GM23248 (cell line): ENCODE results near the gene THBS3. TPM values are rescaled to one million over a fixed set of nuclear protein-coding genes. Genes with fewer than 3 reads are reported as not detected.
A peak's percentile ranks its signal among the peaks of the same experiment; 100 is the strongest.

Experiments
- DNase-seq: peaks from one replicate; pipeline ENCODE4 v3.0.0-alpha.2; 2015
- H2AFZ ChIP-seq: fragments of 200-600 bp; sonication (generic); 2 replicates; pipeline ENCODE4 v1.6.1; 2016; ENCODE audit warnings: antibody characterized with exemption
- H3F3A ChIP-seq: fragments of 200-600 bp; sonication (generic); 2 replicates; pipeline ENCODE4 v1.6.1; 2016; ENCODE audit warnings: mild to moderate bottlenecking, antibody characterized with exemption, mixed run types; ENCODE audit not compliant: insufficient read depth
- H3K27ac ChIP-seq: fragments of 200-600 bp; sonication (generic); 2 replicates; pipeline ENCODE4 v1.5.1; 2016; ENCODE audit warnings: mild to moderate bottlenecking
- H3K27me3 ChIP-seq: fragments of 200-600 bp; sonication (generic); replicated peaks from 2 replicates; pipeline ENCODE4 v1.6.1; 2016; ENCODE audit warnings: mild to moderate bottlenecking; ENCODE audit not compliant: insufficient read depth
- H3K36me3 ChIP-seq: fragments of 200-600 bp; sonication (generic); 2 replicates; pipeline ENCODE4 v1.6.1; 2016; ENCODE audit warnings: low read depth, mild to moderate bottlenecking
- H3K4me1 ChIP-seq: fragments of 200-600 bp; sonication (generic); 2 replicates; pipeline ENCODE4 v1.6.1; 2016; ENCODE audit warnings: mild to moderate bottlenecking; ENCODE audit not compliant: insufficient read depth
- H3K4me2 ChIP-seq: fragments of 200-600 bp; sonication (generic); one replicate; pipeline ENCODE4 v1.6.1; 2016; ENCODE audit warnings: mild to moderate bottlenecking; ENCODE audit not compliant: unreplicated experiment
- H3K4me3 ChIP-seq: fragments of 200-600 bp; sonication (generic); 2 replicates; pipeline ENCODE4 v1.5.1; 2016; ENCODE audit warnings: mild to moderate bottlenecking
- H3K79me2 ChIP-seq: fragments of 200-600 bp; sonication (generic); 2 replicates; pipeline ENCODE4 v1.6.1; 2016; ENCODE audit warnings: mild to moderate bottlenecking; ENCODE audit not compliant: insufficient read depth
- H3K9ac ChIP-seq: fragments of 200-600 bp; sonication (generic); 2 replicates; pipeline ENCODE4 v1.6.1; 2016; ENCODE audit warnings: mild to moderate bottlenecking
- H3K9me2 ChIP-seq: fragments of 200-600 bp; sonication (generic); 2 replicates; pipeline ENCODE4 v1.6.1; 2016; ENCODE audit warnings: mixed run types, mild to moderate bottlenecking, moderate library complexity; ENCODE audit not compliant: insufficient read depth
- H3K9me3 ChIP-seq: fragments of 200-600 bp; sonication (generic); one replicate; pipeline ENCODE4 v1.6.1; 2017; ENCODE audit warnings: low read depth
- H4K20me1 ChIP-seq: fragments of 200-600 bp; sonication (generic); 2 replicates; pipeline ENCODE4 v1.6.0; 2016; ENCODE audit not compliant: insufficient read depth
- EZH2 ChIP-seq: fragments of 200-600 bp; sonication (generic); IDR thresholded peaks from 2 replicates; pipeline ENCODE4 v1.6.1; 2018; ENCODE audit warnings: antibody characterized with exemption, mild to moderate bottlenecking; ENCODE audit not compliant: insufficient read depth, poor library complexity, severe bottlenecking
- EZH2phosphoT487 ChIP-seq: fragments of 200-600 bp; sonication (generic); IDR thresholded peaks from 2 replicates; pipeline ENCODE4 v1.6.1; 2018; ENCODE audit warnings: antibody characterized with exemption, moderate library complexity, mild to moderate bottlenecking, low read depth; ENCODE audit not compliant: insufficient read depth
- WGBS, 2 experiments: methylation state at CpG; one replicate each; pipeline ENCODE4 v1.1.6; 2015 to 2017; ENCODE audit warnings: low lambda C conversion rate in 2 of 2, low coverage in 1 of 2; ENCODE audit errors: missing lambda C conversion rate in 2 of 2; 5-methylcytosine and 5-hydroxymethylcytosine counted together
- in situ Hi-C: fragments of 300-500 bp; cut with MboI; formaldehyde crosslinking; loops from 2 replicates; pipeline ENCODE4 v1.15.0; 2020
- polyA plus RNA-seq: library from polyadenylated mRNA; unstranded; fragments of >200 nt; fragmentation: Nextera tagmentation; extraction: Ambion mirVana; gene quantifications from 2 replicates; pipeline ENCODE4 v1.2.1, GENCODE V29; 2016
- total RNA-seq: library from RNA; depleted of rRNA; stranded (reverse); fragments of >200 nt; shearing (Covaris generic); gene quantifications from 2 replicates; pipeline ENCODE4 v1.2.3, GENCODE V29; 2014

THBS3 gene
- total and polyA plus RNA-seq, 2 experiments from 2014 or later = 16.6 to 20.6 TPM

DNA sequence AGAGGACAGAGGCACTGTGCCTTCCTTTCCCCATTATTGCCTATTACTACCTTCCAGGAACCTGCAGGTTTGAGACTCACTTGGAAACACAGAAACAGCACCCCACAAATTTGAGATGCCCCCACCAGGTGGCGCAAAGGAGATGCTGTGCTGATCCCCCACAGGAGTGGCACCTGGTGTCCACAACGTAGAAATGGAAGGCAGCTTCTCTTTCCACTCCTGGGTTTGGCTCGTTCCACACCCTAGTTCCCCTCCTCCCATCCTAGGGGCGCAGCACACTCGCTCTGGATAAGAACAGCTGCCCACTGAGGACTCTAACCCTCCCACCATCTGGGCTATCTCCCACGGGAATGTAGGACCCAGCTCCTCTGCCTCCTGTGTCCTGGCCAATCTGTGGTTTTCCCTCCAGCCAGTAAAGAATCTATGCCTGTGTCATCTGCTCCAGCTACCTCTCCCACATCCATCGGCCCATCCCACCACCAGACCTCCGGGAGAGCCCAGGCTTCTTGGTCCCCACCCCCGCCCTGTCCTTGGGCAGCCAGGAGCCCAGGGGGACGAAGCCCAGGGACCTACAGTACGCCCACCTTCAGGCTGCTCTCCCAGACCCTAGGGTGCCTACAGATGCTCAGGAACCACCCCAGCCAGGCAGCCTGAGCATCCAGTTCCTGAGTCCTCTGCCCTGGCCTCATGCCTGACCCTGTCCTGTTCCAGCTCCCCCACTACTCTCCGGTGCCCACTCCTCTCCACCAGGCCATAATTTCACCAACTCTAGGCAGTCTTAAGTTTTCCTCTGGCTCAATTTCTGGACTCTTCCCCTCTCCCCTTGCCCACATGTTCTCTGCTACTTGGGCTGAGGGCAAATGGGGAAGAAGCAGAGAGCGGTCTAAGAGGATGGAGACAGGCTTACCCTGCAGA is 549 bp downstream of the THBS3 start:
- Histone ChIP-seq H3K9me3 (no peaks in the 10 kb centered on the region), H3K4me3 (peak overlapping the region; percentile 98), H3K4me2 (peak overlapping the region; percentile 96), H3K9ac (peak overlapping the region; percentile 99), H3K27ac (peak overlapping the region; percentile 96), H3K27me3 (no peaks in the 10 kb centered on the region), H3K4me1 (peaks cover 16% of the 10 kb centered on the region), H4K20me1 (no peaks in the 10 kb centered on the region), H3F3A (peaks cover 4% of the 10 kb centered on the region), H2AFZ (peak overlapping the region; percentile 63), H3K9me2 (no peaks in the 10 kb centered on the region), H3K79me2 (peaks cover 13% of the 10 kb centered on the region), H3K36me3 (no peaks in the 10 kb centered on the region)
- 4 to 5% methylated on average over 11 to 13 of the region's 13 CpGs for WGBS, 2 experiments
- in situ Hi-C loops = no loop called here
- no peak for TF ChIP-seq EZH2phosphoT487
- no peak for TF ChIP-seq EZH2
- peak; percentile 89 for DNase-seq

DNA sequence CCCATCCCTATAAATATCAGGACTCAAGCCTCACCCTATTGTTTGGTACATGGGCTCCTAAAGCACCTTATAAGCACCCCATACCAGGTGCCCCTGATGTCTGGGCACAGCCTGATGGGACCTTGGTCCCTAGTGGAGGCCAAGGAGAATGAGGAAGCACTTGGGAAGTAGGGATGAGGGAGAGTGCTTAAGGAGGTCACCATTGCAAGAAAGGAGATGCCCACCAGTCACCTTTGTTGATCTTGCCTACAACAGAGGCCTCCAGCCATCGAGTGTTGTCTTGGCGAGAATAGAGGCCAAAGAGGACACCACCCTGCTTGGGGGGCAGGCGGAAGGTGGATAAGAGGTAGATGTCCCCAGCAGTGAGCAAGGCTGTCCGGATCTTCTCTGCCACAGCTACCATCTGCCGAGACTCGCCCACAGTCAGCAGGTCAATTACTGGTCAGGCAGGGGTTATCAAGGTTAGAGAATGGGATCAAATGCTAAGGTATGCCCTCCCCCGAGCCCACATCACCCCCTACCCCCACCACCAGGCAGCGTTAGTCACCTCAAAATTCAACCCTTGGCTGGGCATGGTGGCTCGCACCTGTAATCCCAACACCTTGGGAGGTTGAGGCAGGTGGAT is 1.6 kb downstream of the THBS3 start:
- Histone ChIP-seq H3F3A (peaks cover 4% of the 10 kb centered on the region), H3K4me2 (no peak overlapping the region), H3K9me2 (no peaks in the 10 kb centered on the region), H3K4me1 (peaks cover 16% of the 10 kb centered on the region), H3K9ac (no peak overlapping the region), H3K79me2 (peaks cover 13% of the 10 kb centered on the region), H4K20me1 (no peaks in the 10 kb centered on the region), H3K36me3 (no peaks in the 10 kb centered on the region), H2AFZ (no peak overlapping the region), H3K4me3 (no peak overlapping the region), H3K9me3 (no peaks in the 10 kb centered on the region), H3K27ac (no peak overlapping the region), H3K27me3 (no peaks in the 10 kb centered on the region)
- TF ChIP-seq EZH2 (no peak), EZH2phosphoT487 (no peak)
- 57 to 73% methylated on average over 8 to 9 of the region's 9 CpGs for WGBS, 2 experiments
- DNase-seq = no peak
- in situ Hi-C loops = no loop called here

DNA sequence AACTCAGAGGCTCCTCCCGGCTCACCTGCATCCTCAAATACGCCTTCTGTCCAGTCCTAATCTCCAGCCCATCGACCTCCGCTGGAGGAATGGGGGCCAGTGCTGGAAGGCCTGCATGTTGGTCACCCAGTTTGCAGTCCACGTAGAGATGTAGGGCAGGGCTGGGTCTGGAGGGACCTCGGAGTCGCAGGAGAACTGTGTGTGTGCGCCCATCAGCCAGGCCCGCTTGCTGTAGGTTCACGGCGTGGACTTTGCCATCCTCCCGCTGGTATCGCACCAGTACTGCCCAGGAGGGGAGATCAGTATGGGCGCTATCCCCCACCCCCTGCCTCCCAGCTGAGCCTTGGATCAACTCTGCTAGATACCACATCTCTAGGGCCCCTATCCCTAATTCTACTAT is 2.7 kb downstream of the THBS3 start:
- Histone ChIP-seq H3K79me2 (peaks cover 9% of the 10 kb centered on the region), H3K27me3 (no peaks in the 10 kb centered on the region), H2AFZ (no peak overlapping the region), H3K9me2 (no peaks in the 10 kb centered on the region), H3K4me1 (peaks cover 16% of the 10 kb centered on the region), H3K9me3 (no peaks in the 10 kb centered on the region), H3K27ac (no peak overlapping the region), H3F3A (peaks cover 4% of the 10 kb centered on the region), H4K20me1 (no peaks in the 10 kb centered on the region), H3K36me3 (no peaks in the 10 kb centered on the region), H3K9ac (no peak overlapping the region), H3K4me2 (no peak overlapping the region), H3K4me3 (no peak overlapping the region)
- WGBS, 2 experiments = 86 to 88% methylated on average over 14 of the region's 14 CpGs
- no peak for DNase-seq
- in situ Hi-C loops = no loop called here
- no peak for TF ChIP-seq EZH2
- TF ChIP-seq EZH2phosphoT487 = no peak

DNA sequence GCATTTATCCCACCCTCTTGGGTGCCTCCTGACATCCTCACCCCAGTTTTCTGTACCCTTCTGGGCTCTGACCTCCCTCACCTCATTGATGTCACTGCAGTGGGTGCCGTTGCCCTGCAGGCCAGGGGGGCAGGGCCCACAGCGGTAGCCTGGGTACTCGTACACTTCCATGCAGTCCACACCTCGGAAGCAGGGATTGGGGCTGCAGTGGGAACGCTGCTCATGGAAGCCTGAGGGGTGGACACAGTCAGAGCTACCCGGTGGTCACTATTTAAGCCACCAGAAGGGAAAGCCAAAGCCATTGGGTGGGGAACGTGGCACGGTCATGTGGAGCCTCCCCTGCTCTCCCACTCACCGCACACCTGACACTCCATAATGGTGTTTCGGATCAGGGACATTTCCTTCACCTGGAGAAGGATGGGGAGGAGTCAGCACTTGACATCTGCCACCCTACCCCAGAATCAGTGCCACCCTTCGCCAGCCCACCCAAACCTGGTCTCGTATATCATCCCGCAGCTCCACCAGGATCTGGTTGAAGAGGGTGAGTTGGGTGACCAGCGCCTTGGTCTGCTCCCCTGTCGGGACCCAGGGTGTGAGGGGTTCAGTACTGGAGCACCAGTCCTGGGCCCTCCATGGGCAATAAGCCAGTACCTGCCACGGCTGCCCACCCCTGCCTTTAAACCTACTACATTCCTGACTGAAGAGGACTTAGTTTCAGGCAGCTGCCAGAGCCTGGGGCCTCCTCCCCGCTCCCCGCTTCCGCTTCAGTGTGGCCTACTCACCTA is 4.8 kb downstream of the THBS3 start:
- Histone ChIP-seq H3K9me2 (no peaks in the 10 kb centered on the region), H3K4me2 (no peak overlapping the region), H3F3A (peaks cover 4% of the 10 kb centered on the region), H3K79me2 (no peaks in the 10 kb centered on the region), H3K4me1 (peaks cover 10% of the 10 kb centered on the region), H3K4me3 (no peak overlapping the region), H3K9ac (no peak overlapping the region), H3K36me3 (no peaks in the 10 kb centered on the region), H3K27ac (no peak overlapping the region), H3K9me3 (no peaks in the 10 kb centered on the region), H4K20me1 (no peaks in the 10 kb centered on the region), H3K27me3 (no peaks in the 10 kb centered on the region), H2AFZ (no peak overlapping the region)
- no peak for TF ChIP-seq EZH2
- no peak for TF ChIP-seq EZH2phosphoT487
- DNase-seq = no peak
- 89 to 92% methylated on average over 19 of the region's 19 CpGs for WGBS, 2 experiments
- in situ Hi-C loops = no loop called here
